Right lung (tissue), 5 donors: ENCODE data around the gene SLC24A3. TPM values are rescaled to one million over a fixed set of nuclear protein-coding genes. Genes with fewer than 3 reads are reported as not detected.

Source experiments
- DNase-seq, 2 donors: peaks; one replicate each; pipeline ENCODE4 v3.0.0-alpha.2; 2013
- polyA plus RNA-seq, 5 donors: library from polyadenylated mRNA; unstranded; fragments of 120-200 nt; gene quantifications; one replicate each; pipeline versions ENCODE4 v1.2.1 to v1.2.3, GENCODE V29; 2013; ENCODE audit warnings: inconsistent platforms in 1 of 5, low replicate concordance in 1 of 5; ENCODE audit not compliant: insufficient read length in 5 of 5, insufficient read depth in 1 of 5

The SLC24A3 gene
- polyA plus RNA-seq, 5 donors = 5.9 to 8.1 (median 6.8) TPM

- no peak for DNase-seq
Observed at GRCh38 chr20:19589787-19590362, 377.4 kb downstream of the SLC24A3 start.

DNA sequence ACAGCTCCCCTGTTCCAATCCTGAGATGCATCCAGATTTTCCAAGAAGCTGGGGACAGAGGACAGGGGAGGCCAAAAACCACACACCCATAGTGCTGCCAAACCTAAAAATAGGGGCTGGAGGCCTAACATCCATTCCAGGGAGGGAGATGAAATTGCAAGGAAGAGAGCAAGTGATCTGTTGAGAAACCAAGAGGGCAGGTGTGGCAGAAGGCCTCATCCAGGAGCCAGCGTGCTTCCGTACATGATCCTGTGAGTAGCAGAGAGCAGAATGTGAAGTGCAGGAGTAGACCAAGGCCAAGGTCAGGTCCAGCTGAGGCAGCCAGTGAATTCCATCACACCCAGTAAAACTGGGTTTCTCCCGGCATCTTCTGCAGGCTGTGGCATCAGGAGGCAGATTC, 377.9 kb downstream of the SLC24A3 start:
- no peak for DNase-seq

- DNase-seq = no peak
Observed at GRCh38 chr20:19593762-19594161, 381.3 kb downstream of the SLC24A3 start.

DNA sequence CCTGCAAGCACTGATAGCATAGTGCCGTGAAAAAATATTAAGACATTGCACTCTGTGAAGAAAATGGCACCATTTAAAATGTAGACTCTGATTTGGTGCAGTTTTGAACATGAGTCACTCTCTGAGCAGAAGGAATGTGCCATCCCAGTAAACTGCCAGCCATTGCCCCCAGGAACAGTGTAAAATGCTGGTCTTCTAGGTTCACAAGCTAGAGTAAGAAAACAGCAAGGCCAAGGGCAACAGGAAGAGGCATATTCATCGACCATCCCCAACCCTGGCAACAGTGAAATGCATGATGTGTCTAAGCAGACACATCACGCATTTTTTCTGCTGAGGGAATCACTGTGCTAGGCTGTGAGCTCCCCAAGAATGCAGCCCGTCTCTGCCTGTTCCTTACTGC, 382.5 kb downstream of the SLC24A3 start:
- no peak for DNase-seq

DNA sequence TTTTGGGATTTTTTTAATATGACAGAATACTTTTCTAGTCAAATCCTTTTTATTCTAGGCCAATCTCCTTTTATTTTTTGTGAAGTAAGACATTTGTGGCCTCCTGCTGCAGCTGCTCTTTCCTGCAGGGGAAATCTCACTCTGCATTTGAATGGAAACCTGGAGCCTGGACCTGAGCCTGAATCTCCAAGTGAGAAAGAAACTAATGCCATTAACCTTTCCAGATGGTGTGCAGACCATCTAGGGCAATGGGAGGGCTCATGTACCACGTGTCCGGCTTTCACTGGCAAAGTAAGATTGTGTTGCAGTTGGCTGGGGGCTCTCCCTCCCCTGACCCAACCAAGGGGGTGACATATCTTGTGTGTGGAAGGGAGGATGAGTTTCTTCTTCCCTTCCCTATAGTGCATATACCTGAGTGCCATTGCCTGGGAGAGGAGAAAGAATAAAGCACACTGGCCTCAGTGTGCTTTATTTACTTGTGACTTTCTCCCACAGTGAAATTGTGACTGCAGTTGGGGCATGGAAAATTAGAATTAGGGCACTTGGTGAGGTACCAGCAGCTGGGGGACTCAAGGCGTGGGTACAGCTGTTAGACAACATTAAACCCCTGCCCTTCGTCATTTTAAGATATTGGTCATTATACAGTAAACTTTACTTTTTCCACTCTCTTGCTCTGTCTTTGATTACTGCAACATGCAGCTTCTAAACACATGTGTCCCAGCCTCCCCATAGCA, 385.8 kb downstream of the SLC24A3 start:
- no peak for DNase-seq

- no peak for DNase-seq
Observed at GRCh38 chr20:19599200-19599599, 386.8 kb downstream of the SLC24A3 start.

DNA sequence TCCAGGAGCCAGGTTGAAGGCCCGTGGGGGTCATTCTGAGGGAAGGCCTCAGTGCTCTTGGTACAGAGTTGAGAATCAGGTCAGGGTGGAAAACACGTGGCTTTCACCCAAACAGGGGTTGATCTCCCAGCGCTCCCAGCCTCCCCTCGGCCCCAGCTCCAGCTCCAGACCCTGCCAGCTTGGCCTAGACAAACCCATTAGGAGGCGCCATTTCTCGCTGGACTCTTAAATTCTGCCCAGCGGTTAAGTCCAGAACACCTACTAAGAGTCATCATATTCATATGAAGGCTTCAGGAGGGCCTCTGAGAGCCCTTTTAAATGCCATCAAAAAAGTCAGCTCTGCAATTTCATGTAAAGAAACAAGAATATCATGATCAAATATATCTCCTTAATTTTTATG, 387.6 kb downstream of the SLC24A3 start:
- no peak for DNase-seq

- DNase-seq = no peak
Observed at GRCh38 chr20:19601126-19601810, 388.8 kb downstream of the SLC24A3 start.

DNA sequence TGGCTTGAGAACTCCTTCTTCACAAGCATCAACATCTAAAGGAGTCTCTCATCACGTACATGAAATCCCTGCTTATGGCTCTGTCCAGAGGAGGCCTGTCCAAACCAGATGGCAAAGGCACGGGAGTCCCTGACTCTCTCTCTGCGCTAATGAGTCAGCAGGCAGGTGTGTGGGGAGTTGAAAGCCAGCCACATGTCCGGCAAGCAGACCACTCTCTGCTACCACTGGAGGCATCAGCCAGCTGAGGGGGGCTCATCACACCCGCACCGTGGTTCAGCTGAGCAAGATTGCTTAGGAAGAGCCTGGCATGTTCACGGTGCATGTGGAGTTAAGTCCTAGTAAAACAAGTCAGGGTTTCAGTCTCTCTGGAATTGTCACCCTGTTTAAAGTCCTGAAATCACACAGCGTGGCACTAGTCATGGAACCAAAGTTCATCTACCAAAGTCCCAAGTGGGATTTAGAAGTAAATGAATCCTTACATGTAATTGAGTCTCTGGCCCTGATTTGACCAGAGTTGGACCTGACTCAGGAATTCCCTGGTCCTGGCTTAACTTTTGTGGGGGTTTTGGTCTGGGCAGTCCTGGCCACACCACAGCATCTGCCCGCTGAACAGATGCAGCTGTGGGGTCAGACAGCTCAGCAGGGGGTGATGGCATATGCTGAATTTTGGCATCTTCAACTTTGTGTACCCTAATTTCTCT, 390.4 kb downstream of the SLC24A3 start:
- DNase-seq = no peak

DNA sequence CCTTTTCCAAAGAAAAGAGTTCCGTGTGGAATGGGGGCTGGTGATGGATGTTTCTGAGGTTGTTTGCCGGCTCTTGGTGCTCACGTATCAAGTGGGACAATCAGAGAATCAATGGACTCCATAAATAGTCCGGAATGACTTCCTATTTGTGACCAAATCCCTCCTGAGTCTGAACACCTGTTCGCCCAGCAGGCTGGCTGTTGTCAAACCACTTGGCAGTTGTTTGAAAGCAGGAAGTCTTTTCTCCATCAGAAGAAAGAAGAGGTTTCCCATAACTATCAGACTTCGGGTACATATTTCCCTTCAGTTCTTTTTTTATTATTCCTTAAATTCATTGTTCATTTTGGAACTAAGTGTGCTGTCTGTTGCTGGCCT, 390.9 kb downstream of the SLC24A3 start:
- DNase-seq = no peak

DNA sequence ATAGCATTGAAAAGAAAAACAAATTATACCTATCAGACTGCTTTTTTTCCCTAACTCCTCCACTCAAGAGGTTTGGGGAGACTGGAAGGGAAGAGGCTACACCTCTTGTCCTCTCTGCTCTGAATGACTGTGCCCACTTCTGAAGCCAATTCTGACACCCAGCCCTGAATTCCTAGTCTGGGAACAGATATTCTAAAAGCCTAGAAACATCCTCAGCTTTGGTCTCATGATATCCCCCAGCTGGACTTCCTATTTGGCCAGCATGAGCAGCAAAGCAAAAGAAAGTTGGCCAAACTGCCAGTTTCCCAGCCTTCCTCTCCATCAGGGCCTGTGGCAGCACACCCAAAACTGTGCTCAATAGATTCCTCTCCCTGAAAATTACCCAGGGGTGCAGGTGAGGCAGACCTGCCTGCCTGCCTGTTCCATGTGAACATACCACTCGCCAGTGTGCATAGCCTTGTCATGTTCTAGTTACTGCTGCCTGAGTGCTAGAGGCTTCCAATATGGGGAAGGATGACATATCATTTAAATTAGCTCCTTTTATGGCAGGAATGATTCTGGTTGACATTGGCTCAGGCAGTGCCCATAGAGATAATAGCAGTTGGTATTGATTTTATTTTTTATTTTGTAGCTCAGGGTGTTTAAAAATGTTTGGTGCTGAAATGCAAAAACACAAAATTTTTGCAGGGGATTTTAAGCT, 393.5 kb downstream of the SLC24A3 start:
- DNase-seq = no peak

GRCh38 chr20:19609642-19610223, 397.3 kb downstream of the SLC24A3 start:
- DNase-seq = peak in 1 of 2 donors; percentile 16

DNA sequence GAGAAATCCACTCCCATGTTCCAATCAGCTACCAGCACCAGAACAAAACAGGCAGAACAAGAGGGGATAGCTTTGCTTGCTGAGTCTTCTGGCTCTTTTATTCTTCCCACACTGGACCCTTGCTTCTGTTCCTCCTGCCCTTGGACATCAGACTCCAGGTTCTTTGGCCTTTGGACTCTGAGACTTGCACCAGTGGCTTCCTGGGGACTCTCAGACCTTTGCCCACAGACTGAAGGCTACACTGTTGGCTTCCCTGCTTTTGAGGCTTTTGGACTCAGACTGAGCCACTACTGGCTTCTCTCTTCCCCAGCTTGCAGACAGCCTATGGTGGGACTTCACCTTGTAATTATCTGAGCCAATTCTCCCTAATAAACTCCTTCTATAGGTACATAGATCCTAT, 403.2 kb downstream of the SLC24A3 start:
- no peak for DNase-seq

DNA sequence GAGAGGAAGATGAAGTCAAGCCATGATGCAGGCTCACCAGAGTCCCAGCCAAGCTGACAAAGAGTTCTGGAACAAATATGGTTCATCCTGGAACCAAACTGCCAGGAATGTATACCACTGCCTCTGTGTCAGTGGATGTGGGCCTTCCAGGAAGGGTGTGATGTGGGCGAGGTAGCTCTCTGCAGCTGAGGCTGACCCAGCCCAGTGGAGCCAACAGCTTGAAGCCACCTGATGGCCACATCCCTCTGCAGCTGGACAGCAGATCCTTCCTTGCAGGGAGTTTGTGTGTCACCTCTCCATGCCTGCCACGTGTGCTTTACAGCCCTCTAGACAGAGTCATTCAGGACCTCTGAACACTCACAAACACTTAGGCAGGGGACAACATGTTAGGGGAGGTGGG, 403.6 kb downstream of the SLC24A3 start:
- DNase-seq = no peak

- DNase-seq = no peak
Observed at GRCh38 chr20:19616620-19617019, 404.2 kb downstream of the SLC24A3 start.

DNA sequence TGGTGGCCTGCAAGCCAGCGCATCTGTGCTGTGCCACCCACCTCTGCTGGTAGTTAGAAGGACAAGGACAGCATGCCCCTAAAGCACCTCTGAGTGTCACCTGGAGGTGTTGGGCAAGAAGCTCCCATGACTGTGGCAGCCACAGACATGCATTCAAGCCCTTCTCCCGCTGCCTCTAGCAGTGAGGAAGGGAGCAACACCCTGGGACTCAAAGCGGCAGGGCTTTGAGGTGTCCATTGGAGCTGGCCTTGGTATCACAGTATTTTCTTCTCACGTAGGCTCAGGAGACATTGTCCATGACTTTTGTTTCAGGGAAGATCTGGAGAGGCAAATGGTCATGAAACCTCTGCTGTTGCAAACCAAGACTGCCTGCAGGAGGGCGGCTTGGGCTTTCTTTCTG, 404.8 kb downstream of the SLC24A3 start:
- no peak for DNase-seq

- DNase-seq = no peak
Observed at GRCh38 chr20:19618711-19619110, 406.3 kb downstream of the SLC24A3 start.

DNA sequence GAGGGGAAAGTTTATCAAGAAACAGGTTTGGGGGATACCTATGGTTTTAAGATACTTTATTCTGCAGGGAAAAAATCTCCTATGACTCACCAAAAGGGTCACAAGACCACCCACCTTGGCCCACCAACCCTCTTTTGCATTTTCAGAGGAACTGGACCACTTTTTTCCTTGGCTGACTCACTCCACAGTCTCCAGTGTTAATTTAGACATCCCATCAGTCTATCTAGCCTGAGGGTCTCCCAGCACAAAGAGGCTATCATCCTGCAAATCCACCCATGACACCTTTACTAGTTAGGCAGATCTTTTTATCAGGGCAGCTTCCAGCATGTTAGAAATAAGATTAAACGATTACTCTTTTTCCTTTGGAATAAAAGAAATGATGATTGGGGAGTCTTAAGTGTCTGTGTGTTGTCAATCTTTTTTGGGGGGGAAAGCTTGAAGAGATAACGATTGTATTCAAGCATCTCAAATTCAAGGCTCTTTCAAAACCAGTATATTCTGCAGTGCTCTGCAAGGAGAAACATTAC, 407.5 kb downstream of the SLC24A3 start:
- no peak for DNase-seq

GRCh38 chr20:19620446-19620845, 408.0 kb downstream of the SLC24A3 start:
- peak in 1 of 2 donors; percentile 8 for DNase-seq

DNA sequence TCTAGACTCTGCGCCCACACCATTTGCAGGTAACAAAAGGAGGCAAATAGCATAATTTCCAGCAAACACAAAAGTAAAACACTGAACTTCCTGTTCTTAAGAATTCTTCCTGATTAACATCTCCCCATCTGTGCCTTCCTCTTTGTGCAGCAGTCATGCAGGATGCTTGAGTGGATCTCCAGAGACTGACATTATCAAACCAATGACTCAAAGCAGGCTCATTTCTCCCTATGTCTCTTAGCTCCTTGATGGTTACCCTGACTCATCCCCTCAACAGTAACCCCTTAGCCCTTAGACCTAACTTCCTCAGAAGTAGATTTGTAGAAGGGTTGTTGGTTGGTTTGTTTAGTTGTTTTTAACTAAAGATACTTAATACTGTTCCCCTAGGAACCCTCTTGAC, 408.6 kb downstream of the SLC24A3 start:
- DNase-seq = no peak

- DNase-seq = no peak
Observed at GRCh38 chr20:19624221-19624965, 412.0 kb downstream of the SLC24A3 start.
